ENCODE results near the gene TMC6.
"Not testable (repeated sequence)": the region's sequence is repeated elsewhere in the genome, so short reads cannot be mapped to it uniquely, and the experiment has no call there.

The TMC6 gene

DNA sequence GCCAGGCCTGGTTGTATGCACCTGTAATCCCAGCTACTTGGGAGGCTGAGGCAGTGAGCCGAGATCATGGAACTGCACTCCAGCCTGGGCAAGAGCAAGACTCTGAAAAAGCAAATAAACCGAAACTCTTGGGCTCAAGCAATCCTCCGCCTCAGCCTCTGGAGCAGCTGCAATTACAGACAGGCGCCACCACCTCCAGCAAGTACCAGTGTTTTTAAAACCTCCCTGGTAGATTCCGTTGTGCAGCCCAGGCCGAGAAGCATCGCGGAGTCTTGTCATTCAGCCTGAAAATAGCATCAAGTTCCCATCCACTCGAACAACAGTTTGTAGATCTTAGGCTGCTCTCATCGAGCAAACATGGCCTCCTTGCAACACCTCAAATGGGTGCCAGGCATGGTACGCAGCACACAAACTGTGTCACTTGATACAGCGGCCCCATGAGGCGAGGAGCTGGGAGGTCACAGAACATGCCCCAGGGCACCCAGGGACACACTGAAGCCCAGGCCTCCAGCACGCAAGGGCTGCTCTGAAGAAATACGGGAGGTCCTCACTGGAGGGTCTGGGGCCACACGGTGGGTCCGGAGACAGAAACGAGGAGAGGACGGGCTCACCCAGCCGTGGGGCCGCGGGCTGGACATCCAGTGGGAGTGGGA is 18.1 kb downstream of the TMC6 start:
- no peak for DNase-seq (ENCODE audit: low read depth)

DNA sequence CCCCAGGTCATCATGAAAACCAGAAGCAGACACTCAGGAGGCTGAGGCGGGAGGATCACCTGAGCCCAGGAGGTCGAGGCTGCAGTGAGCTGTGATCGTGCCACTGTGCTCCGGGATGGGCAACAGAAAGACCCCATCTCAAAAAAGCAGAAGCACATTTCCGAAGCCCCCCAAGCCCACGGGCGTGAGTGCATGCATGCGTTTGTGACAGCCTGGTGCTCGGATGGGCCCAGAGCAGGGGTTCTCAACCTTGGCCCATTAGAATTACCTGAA is 19.1 kb downstream of the TMC6 start:
- DNase-seq (ENCODE audit: low read depth) = no peak

DNA sequence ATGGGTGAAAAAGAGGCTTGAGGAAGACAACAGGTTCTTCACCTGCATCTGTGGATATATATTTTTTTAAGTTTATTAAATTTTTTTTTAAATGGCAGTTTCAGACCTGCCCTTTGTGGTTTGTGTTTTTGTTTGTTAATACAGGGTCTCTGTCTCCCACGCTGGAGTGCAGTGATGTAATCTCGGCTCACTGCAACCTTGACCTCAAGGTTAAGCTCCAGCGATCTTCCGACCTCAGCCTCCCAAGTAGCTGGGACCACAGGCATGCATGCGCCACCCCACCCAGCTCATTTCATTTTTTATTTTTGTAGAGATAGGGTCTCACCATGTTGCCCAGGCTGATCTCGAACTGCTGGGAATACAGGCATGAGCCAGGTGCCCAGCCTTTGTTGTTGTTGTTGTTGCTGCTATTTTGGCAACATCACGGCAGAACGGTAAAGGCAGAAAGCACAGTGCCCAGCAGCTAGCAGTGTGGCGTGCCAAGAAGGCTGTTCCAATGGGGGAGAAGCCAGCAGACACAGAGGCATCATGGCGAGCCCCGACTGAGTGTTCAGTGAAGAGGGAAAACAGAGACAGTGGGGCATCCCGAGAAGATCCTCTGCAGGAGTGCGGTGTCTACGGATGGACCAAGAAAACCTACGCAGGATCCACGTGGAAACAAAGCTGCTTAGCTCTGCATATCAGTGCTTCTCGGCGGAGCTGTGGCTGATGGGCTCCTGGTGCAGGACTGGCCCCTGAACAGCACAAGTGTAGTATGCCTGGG is 19.6 kb downstream of the TMC6 start:
- DNase-seq (ENCODE audit: low read depth) = no peak

- DNase-seq (ENCODE audit: low read depth) = no peak
Observed at GRCh38 chr17:78107976-78108725, 20.4 kb downstream of the TMC6 start.

- DNase-seq (ENCODE audit: low read depth) = no peak
Observed at GRCh38 chr17:78107457-78107856, 21.1 kb downstream of the TMC6 start.

DNA sequence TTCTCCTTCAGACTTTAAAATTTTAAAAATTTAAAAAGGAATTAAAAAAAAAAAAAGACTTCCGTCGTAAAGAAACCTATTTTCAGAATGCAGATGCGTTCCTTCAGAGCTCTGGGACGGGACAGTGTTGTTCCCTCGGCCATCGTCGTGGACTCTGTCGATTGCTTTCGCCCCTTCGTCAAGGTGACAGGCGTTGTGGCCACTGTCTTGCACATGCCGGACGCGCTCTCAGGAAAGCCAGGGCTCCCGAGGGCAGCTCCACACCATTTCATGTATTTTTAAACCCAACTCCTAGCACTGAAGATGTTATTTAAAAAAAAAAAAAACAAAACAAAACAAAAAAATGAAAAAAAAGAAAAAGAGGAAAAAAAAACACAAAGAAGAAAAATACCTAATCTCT is 22.3 kb downstream of the TMC6 start:
- no peak for DNase-seq (ENCODE audit: low read depth)

- DNase-seq (ENCODE audit: low read depth) = no peak
Observed at GRCh38 chr17:78105551-78105950, 23.0 kb downstream of the TMC6 start.

DNA sequence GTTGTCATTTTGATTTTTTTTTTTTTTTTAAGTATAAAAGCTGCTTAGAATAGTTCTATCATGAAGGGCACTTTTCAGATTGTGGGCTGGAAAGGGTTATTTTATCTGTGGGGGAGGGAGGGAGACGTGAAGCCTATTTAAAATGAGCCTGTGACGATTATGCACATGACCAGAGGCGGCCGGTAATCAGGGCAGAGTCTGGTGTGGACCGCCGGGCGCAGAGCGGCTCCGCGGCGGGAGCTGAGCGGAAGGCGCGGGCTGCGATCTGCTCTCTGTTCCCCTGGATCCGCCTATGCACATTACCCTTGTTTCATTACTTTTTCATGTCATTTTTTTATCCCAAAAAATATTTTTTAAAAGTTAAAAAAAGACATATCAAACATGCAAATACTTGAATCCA is 23.5 kb downstream of the TMC6 start:
- DNase-seq (ENCODE audit: low read depth) = no peak

- DNase-seq (ENCODE audit: low read depth) = no peak
Observed at GRCh38 chr17:78104540-78104941, 24.0 kb downstream of the TMC6 start.

DNA sequence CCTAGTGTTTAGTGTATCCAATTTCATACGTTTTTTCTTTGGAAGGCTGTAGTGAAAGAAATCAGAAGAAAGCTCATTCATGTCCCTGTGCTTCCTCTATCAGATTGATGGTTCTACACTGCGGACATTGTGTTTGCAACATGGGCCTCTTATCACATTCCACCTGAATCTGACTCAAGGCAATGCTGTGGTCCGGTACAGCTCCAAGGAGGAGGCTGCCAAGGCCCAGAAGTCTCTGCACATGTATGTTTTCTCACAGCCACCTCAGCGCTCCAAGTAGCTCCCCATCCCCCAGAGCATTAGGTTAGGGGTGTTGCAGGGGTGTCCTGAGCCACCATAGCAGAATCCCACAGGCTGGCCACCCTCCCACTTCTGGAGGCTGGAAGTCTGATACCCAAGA is 25.2 kb downstream of the TMC6 start:
- no peak for DNase-seq (ENCODE audit: low read depth)

GRCh38 chr17:78101542-78101941 is 27.0 kb downstream of the TMC6 start:
- no peak for DNase-seq (ENCODE audit: low read depth)

DNA sequence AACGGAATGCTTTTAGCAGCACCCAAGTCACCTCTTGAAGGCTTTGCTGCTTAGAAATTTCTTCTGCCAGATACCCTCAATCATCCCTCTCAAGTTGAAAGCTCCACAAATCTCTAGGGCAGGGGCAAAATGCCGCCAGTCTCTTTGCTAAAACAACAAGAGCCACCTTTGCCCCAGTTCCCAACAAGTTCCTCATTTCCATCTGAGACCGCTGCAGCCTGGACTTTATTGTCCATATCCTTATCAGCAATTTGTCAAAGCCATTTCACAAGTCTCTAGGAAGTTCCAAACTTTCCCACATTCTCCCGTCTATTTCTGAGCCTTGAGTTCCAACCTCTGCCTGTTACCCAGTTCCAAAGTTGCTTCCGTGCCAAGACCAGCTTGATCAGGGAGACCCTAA is 27.4 kb downstream of the TMC6 start:
- no peak for DNase-seq (ENCODE audit: low read depth)

DNA sequence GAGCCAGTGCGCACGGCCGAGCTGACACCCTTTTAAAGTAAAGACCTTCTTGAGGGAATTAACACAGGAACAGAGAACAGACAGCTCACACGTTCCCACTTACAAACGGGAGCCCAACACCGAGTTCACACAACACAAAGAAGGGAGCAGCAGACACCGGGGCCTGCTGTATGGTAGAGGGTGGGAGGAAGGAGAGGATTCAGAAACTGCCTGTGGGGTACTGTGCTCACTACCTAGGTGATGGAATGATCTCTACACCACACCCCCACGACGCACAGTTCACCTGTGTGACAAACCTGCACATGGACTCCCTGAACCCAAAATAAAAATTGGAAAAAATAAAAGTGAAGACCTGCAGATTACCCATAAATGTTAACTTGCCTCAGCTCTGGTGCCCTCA is 32.5 kb downstream of the TMC6 start:
- DNase-seq (ENCODE audit: low read depth) = no peak

DNA sequence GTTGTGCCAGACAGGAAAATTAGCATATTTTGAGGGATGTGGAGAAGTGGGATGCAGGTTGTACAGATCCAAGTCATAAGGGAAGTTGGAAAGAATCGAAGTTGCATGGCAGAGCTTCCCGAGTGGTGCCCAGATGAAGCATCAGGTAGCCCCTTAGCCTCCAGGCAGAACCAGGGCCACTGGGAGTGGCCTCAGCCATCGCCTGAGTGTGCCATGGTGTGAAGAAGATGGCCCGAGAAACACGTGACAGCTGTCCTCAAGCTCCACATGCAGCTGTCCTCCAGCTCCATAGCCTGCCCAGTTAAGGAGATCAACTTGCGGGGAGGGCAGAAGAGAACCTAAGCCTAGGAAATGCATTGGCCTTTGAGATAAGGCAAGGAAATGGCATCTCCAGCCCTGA is 33.5 kb downstream of the TMC6 start:
- DNase-seq (ENCODE audit: low read depth) = no peak

GRCh38 chr17:78092794-78093324 is 35.7 kb downstream of the TMC6 start:
- DNase-seq (ENCODE audit: low read depth) = no peak

GRCh38 chr17:78089576-78090281 is 38.8 kb downstream of the TMC6 start:
- no peak for DNase-seq (ENCODE audit: low read depth)

DNA sequence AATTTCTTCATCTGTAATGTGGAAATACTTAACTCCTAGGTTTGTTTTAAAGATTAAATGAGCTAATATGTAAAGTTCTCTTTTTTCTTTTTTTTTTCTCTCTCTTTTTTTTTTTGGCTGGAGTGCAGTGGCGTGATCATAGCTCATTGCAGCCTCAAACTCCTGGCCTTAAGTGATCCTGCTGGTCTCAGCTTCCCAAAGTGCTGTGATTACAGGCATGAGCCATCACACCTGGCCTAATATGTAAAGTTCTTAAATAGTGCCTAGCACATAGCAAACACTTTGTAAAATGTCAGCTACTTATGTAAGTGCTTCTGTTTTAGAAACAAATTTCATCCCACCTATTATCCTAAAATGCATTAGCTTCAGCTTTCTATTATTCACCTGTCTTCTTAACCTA is 40.0 kb downstream of the TMC6 start:
- DNase-seq (ENCODE audit: low read depth) = no peak

- DNase-seq (ENCODE audit: low read depth) = no peak
Observed at GRCh38 chr17:78086740-78087139, 41.8 kb downstream of the TMC6 start.

GRCh38 chr17:78082988-78083387 is 45.6 kb downstream of the TMC6 start:
- DNase-seq (ENCODE audit: low read depth) = no peak

GRCh38 chr17:78082355-78082872 is 46.1 kb downstream of the TMC6 start:
- not testable (repeated sequence) for DNase-seq (ENCODE audit: low read depth)

DNA sequence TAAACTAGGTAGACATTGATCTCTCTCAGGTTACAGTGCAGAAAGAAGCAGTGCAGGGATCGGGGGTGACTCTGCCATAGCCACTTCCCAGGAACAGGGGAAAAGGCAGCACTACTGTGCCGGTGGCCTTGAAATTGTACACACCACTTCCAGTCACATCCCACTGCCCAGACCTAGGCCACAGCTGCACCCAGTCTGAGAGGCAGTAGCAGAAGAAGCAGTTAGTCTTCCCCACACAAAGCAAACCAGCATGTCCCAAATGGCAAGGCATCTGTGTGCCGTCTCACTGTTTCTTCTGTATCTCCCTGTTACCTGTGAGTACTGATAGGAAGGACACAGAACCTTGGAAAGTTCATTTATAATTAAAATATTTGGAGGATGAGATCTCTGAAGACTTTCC is 47.0 kb downstream of the TMC6 start:
- DNase-seq (ENCODE audit: low read depth) = no peak

DNA sequence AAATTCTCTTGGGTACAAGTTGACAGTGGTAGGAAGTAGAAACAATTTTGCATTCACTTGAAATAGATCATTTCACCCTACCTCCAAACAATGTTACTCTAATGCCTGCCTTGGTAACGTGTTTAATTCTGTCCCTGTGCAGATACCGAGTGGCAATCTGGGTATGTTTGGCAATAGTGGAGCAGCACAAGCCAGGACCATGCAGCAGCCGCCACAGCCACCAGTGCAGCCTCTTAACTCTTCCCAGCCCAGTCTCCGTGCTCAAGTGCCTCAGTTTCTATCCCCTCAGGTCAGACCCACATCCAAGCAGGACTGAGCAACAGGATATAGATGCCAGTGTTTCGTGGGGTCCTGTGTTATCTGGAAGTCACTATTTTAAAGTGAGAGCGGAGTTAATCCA is 49.3 kb downstream of the TMC6 start:
- DNase-seq (ENCODE audit: low read depth) = no peak
